ENCODE data around the gene BRAP.

- no peak for TF ChIP-seq CTCF (conservative IDR thresholded peaks at IDR 0.05; ENCODE audit: low read depth, low read length)
- no peak for TF ChIP-seq EZH2 (IDR thresholded peaks at IDR 0.05; ENCODE audit: borderline replicate concordance, low read depth, low read length, poor library complexity, severe bottlenecking)
Observed at GRCh38 chr12:111687255-111687654, 1.5 kb upstream of the BRAP start.

Measured in A673 (cell line).